ENCODE results near the gene PCSK1N.

DNA sequence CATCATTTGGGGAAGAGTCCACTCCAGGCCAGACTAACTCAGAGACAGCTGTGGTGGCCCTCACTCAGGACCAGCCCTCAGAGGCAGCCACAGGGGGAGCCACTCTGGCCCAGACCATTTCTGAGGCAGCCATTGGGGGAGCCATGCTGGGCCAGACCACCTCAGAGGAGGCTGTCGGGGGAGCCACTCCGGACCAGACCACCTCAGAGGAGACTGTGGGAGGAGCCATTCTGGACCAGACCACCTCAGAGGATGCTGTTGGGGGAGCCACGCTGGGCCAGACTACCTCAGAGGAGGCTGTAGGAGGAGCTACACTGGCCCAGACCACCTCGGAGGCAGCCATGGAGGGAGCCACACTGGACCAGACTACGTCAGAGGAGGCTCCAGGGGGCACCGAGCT lies 12.4 kb downstream of the PCSK1N start:
- no peak for TF ChIP-seq EZH2 (IDR thresholded peaks at IDR 0.05; ENCODE audit: borderline replicate concordance, low read length)
- TF ChIP-seq, protein P1, sequence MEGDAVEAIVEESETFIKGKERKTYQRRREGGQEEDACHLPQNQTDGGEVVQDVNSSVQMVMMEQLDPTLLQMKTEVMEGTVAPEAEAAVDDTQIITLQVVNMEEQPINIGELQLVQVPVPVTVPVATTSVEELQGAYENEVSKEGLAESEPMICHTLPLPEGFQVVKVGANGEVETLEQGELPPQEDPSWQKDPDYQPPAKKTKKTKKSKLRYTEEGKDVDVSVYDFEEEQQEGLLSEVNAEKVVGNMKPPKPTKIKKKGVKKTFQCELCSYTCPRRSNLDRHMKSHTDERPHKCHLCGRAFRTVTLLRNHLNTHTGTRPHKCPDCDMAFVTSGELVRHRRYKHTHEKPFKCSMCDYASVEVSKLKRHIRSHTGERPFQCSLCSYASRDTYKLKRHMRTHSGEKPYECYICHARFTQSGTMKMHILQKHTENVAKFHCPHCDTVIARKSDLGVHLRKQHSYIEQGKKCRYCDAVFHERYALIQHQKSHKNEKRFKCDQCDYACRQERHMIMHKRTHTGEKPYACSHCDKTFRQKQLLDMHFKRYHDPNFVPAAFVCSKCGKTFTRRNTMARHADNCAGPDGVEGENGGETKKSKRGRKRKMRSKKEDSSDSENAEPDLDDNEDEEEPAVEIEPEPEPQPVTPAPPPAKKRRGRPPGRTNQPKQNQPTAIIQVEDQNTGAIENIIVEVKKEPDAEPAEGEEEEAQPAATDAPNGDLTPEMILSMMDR (conservative IDR thresholded peaks at IDR 0.05 in 1 of 2, IDR thresholded peaks at IDR 0.05 in 1 of 2; ENCODE audit: extremely low read depth in 1 of 2, insufficient read depth in 1 of 2, low read depth in 1 of 2, low read length in 2 of 2), result no peak

Measured in mammary epithelial cell (primary cell).